Measurements from ENCODE around the gene CCDC50.
A peak's percentile ranks its signal among the peaks of the same experiment; 100 is the strongest.

CCDC50 gene

GRCh38 chr3:191301782-191302411 lies 27.3 kb upstream of the CCDC50 start:
- H3K4me3 ChIP-seq (replicated peaks in 1 of 2; ENCODE audit: low read depth in 2 of 2, low read length in 2 of 2): no peak overlapping the region
- no peak for TF ChIP-seq CTCF (IDR thresholded peaks at IDR 0.05; ENCODE audit: low read depth, low read length)
- DNase-seq (ENCODE audit: low read depth in 2 of 2): no peak

GRCh38 chr3:191302451-191302850 lies 26.7 kb upstream of the CCDC50 start:
- no peak overlapping the region for H3K4me3 ChIP-seq (replicated peaks in 1 of 2; ENCODE audit: low read depth in 2 of 2, low read length in 2 of 2)
- no peak for DNase-seq (ENCODE audit: low read depth in 2 of 2)
- TF ChIP-seq CTCF (IDR thresholded peaks at IDR 0.05; ENCODE audit: low read depth, low read length): no peak

GRCh38 chr3:191303596-191303995 lies 25.6 kb upstream of the CCDC50 start:
- peak in 1 of 2 donors; percentile 27 for DNase-seq (ENCODE audit: low read depth in 2 of 2)
- H3K4me3 ChIP-seq (replicated peaks in 1 of 2; ENCODE audit: low read depth in 2 of 2, low read length in 2 of 2): no peak overlapping the region
- no peak for TF ChIP-seq CTCF (IDR thresholded peaks at IDR 0.05; ENCODE audit: low read depth, low read length)

GRCh38 chr3:191306428-191306827 lies 22.8 kb upstream of the CCDC50 start:
- no peak overlapping the region for H3K4me3 ChIP-seq (replicated peaks in 1 of 2; ENCODE audit: low read depth in 2 of 2, low read length in 2 of 2)
- DNase-seq (ENCODE audit: low read depth in 2 of 2): no peak
- TF ChIP-seq CTCF (IDR thresholded peaks at IDR 0.05; ENCODE audit: low read depth, low read length): no peak

- TF ChIP-seq CTCF (IDR thresholded peaks at IDR 0.05; ENCODE audit: low read depth, low read length): no peak
- DNase-seq (ENCODE audit: low read depth in 2 of 2): no peak
- H3K4me3 ChIP-seq (replicated peaks in 1 of 2; ENCODE audit: low read depth in 2 of 2, low read length in 2 of 2): no peak overlapping the region
Observed at GRCh38 chr3:191307341-191307740, 21.9 kb upstream of the CCDC50 start.

- TF ChIP-seq CTCF (IDR thresholded peaks at IDR 0.05; ENCODE audit: low read depth, low read length): no peak
- DNase-seq (ENCODE audit: low read depth in 2 of 2): no peak
- H3K4me3 ChIP-seq (replicated peaks in 1 of 2; ENCODE audit: low read depth in 2 of 2, low read length in 2 of 2): no peak overlapping the region
Observed at GRCh38 chr3:191313296-191313695, 15.9 kb upstream of the CCDC50 start.
